GM19455 (cell line): Measurements from ENCODE around the gene FAM9B.

Experiments used
- ATAC-seq: cut with Tn5 transposase; IDR thresholded peaks from one replicate; pipeline ENCODE4 v1.9.1; 2021; ENCODE audit not compliant: unreplicated experiment

Gene FAM9B

DNA sequence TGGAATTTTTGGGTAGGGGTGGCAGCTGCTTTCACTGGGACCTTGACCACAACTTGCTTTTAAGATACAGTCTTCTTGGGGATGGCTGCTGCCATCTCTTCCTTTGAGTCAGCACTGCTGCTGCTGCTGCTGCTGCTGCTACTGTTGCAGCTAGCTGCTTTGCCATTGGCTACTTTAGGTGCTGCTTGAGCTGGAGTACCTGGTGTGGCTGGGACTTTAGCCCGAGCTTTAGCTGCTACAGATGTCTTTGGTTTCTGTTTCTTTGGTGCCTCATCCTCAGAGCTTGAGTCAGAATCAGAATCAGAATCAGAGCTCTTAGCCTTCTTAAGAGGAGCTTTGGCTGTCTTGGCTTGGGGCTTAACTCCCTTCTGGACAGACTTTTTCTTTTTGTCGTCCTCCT is 52.2 kb downstream of the FAM9B start:
- ATAC-seq, result no peak

DNA sequence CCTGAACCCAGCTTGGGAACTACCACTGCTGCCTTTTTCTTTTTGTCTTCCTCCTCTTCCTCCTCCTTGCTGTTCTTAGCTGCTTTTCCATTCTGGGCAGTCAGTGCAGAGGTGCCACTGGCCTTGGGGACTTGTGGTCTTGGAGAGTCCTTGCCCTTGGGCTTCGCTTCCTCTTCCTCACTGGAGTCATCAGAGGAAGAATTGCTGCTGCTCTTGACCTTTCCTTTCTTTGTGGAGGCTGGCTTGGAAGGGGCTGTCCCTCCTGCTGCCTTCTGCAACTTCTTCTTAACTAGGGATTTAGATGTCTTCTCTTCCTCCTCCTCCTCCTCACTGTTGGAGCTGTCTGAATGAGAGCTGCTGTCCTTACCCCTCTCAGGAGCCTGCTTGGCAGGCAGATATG is 53.2 kb downstream of the FAM9B start:
- ATAC-seq, result no peak
